A673 (cell line): ENCODE measurements around the gene AGTR1. TPM values are rescaled to one million over a fixed set of nuclear protein-coding genes. Genes with fewer than 3 reads are reported as not detected.

ENCODE experiments used
- BruUV-seq: library from RNA; stranded (reverse); fragments of 400-500 nt; replicated peaks from 2 replicates; lab custom pipeline; 2021; lab: Mats Ljungman, UMichigan
- CTCF ChIA-PET: fragments of 300-600 bp; sonication (Branson Sonifier 250); formaldehyde crosslinking; loops from one replicate; lab custom pipeline; 2022; ENCODE audit warnings: antibody characterized with exemption; lab: Charles Lee
- POLR2A ChIA-PET: fragments of 300-600 bp; sonication (Branson Sonifier 250); formaldehyde crosslinking; loops from one replicate; lab custom pipeline; 2022; ENCODE audit warnings: antibody characterized with exemption; ENCODE audit not compliant: low non-redundant PET; lab: Charles Lee
- DNase-seq: peaks from one replicate; pipeline ENCODE4 v3.0.0-alpha.2; 2015; ENCODE audit warnings: low spot score
- H3K27ac ChIP-seq: fragments of 200-600 bp; sonication (generic); 2 replicates; pipeline ENCODE4 v1.5.1; 2016; ENCODE audit warnings: mixed run types, low read depth, mild to moderate bottlenecking, mixed read lengths, antibody characterized with exemption, low read length; ENCODE audit not compliant: poor library complexity, severe bottlenecking
- H3K27me3 ChIP-seq: fragments of 200-600 bp; sonication (generic); replicated peaks from 2 replicates; pipeline ENCODE4 v1.6.1; 2017; ENCODE audit warnings: mixed run types, low read depth, mild to moderate bottlenecking, mixed read lengths, antibody characterized with exemption, low read length; ENCODE audit not compliant: insufficient read depth, poor library complexity
- H3K36me3 ChIP-seq: fragments of 200-600 bp; sonication (generic); 2 replicates; pipeline ENCODE4 v1.6.1; 2016; ENCODE audit warnings: mixed run types, mild to moderate bottlenecking, mixed read lengths, antibody characterized with exemption, low read length; ENCODE audit not compliant: insufficient read depth, poor library complexity, severe bottlenecking
- H3K4me1 ChIP-seq: fragments of 200-600 bp; sonication (generic); 2 replicates; pipeline ENCODE4 v1.6.1; 2017; ENCODE audit warnings: mixed run types, mild to moderate bottlenecking, mixed read lengths, antibody characterized with exemption, low read length; ENCODE audit not compliant: insufficient read depth, poor library complexity, severe bottlenecking
- H3K4me3 ChIP-seq: fragments of 200-600 bp; sonication (generic); 2 replicates; pipeline ENCODE4 v1.5.1; 2016; ENCODE audit warnings: low read depth, mixed run types, mild to moderate bottlenecking, mixed read lengths, low read length; ENCODE audit not compliant: poor library complexity, severe bottlenecking
- H3K9me3 ChIP-seq: fragments of 200-600 bp; sonication (generic); 2 replicates; pipeline ENCODE4 v1.6.1; 2016; ENCODE audit warnings: mixed run types, low read depth, mild to moderate bottlenecking, mixed read lengths, antibody characterized with exemption, low read length; ENCODE audit not compliant: poor library complexity, severe bottlenecking
- CTCF ChIP-seq: fragments of 300-800, 200-600 bp; sonication (generic); conservative IDR thresholded peaks from 2 replicates; pipeline ENCODE4 v1.5.1; 2017; ENCODE audit warnings: low read depth, mild to moderate bottlenecking, antibody characterized with exemption, low read length, moderate library complexity, mixed read lengths
- EZH2 ChIP-seq: fragments of 200-600 bp; sonication (generic); IDR thresholded peaks from 2 replicates; pipeline ENCODE4 v1.6.1; 2017; ENCODE audit warnings: borderline replicate concordance, low read depth, mild to moderate bottlenecking, mixed read lengths, antibody characterized with exemption, low read length; ENCODE audit not compliant: poor library complexity, severe bottlenecking
- intact Hi-C: fragments of 100-400 bp; cut with micrococcal nuclease; formaldehyde crosslinking; loops from one replicate; pipeline ENCODE4 v1.10.0; 2022; ENCODE audit not compliant: unreplicated experiment
- total RNA-seq: library from RNA; stranded (reverse); gene quantifications from 2 replicates; pipeline ENCODE4 v1.2.3, GENCODE V29; 2021

Gene AGTR1
- total RNA-seq, 1 experiment from 2014 or later = not detected

DNA sequence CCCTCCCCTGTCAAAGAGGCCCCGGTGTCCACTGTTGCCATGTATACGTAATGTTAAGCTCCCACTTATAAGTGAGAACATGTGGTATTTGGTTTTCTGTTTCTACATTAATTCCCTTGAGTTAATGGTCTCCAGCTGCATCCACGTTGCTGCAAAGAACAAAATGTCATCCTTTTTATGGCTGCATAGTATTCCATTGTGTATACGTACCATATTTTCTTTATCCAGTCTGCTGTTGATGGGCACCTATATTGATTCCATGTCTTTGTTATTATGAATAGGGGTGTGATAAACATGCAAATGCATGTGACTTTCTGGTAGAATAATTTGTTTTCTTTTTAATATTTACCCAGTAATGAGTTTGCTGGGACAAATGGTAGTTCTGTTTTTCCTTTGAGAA lies 43.3 kb upstream of the AGTR1 start:
- no TSS peak for BruUV-seq
- intact Hi-C loops = no loop called here
- TF ChIP-seq CTCF = no peak
- TF ChIP-seq EZH2 = no peak
- Histone ChIP-seq H3K4me3 (no peak overlapping the region), H3K4me1 (no peaks in the 10 kb centered on the region), H3K36me3 (no peaks in the 10 kb centered on the region), H3K27me3 (no peaks in the 10 kb centered on the region), H3K27ac (no peak overlapping the region), H3K9me3 (no peaks in the 10 kb centered on the region)
- DNase-seq = no peak
- POLR2A ChIA-PET = no interaction called here
- CTCF ChIA-PET = no interaction called here

DNA sequence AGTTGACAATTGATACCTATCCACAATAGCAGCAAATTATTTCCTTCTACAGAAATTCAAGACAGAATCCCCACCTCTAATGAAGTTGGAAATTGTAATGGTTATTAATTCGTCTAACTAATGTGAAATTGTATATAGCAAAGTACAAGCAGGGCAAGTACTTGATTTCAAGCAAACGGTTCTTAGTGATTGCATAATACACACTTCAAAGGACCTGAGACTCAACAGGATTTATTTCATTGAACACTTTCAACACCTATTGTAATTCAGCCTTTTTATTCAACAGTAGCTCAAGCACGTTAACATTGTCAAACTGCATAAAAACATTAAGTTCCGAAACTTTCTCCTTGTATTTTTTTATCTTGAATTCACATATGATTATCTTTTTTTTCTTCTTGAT lies 40.2 kb upstream of the AGTR1 start:
- intact Hi-C loops = no loop called here
- ChIA-PET POLR2A (no interaction called here), CTCF (no interaction called here)
- peaks cover 5% of the 10 kb centered on the region for H3K27me3 ChIP-seq
- H3K4me3 ChIP-seq = no peak overlapping the region
- TF ChIP-seq CTCF (no peak), EZH2 (no peak)
- no peak for DNase-seq
- H3K27ac ChIP-seq = no peak overlapping the region
- BruUV-seq = no TSS peak
- H3K36me3 ChIP-seq = no peaks in the 10 kb centered on the region
- no peaks in the 10 kb centered on the region for H3K9me3 ChIP-seq
- no peaks in the 10 kb centered on the region for H3K4me1 ChIP-seq

- peaks cover 13% of the 10 kb centered on the region for H3K27me3 ChIP-seq
- ChIA-PET CTCF (no interaction called here), POLR2A (no interaction called here)
- no peaks in the 10 kb centered on the region for H3K9me3 ChIP-seq
- DNase-seq = no peak
- no peaks in the 10 kb centered on the region for H3K4me1 ChIP-seq
- intact Hi-C loops = no loop called here
- no peak overlapping the region for H3K4me3 ChIP-seq
- TF ChIP-seq EZH2 = no peak
- TF ChIP-seq CTCF = no peak
- H3K27ac ChIP-seq = no peak overlapping the region
- BruUV-seq = no TSS peak
- no peaks in the 10 kb centered on the region for H3K36me3 ChIP-seq
These were observed 38.2 kb upstream of the AGTR1 start for GRCh38 chr3:148659512-148659911.
